ENCODE measurements around the gene L3MBTL4. TPM values are rescaled to one million over a fixed set of nuclear protein-coding genes. Genes with fewer than 3 reads are reported as not detected.
"Not testable (repeated sequence)": the region's sequence is repeated elsewhere in the genome, so short reads cannot be mapped to it uniquely, and the experiment has no call there.

L3MBTL4 gene
- total and polyA plus RNA-seq, 9 of the 15 experiments (the other 6 are each of a cell fraction or from before 2014, with no cell fraction given) = not detected

DNA sequence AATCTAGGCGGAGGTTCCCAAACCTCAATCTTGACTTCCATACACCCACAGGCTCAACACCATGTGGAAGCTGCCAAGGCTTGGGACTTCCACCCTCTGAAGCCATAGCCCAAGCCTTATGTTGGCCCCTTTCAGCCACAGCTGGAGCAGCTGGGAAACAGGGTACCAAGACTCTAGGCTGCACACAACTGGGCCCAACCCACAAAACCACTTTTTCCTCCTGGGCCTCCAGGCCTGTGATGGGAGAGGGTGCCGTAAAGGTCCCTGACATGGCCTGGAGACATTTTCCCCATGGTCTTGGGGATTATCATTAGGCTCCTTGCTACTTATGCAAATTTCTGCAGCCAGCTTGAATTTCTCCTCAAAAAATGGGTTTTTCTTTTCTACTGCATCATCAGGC, 279.7 kb downstream of the L3MBTL4 start:
- DNase-seq (ENCODE audit: extremely low read depth in 1 of 4, low spot score in 3 of 4); BruUV-seq (replicated peaks); H3K4me1 ChIP-seq (replicated peaks in 1 of 2; ENCODE audit: control insufficient read depth in 2 of 2, insufficient read depth in 2 of 2, low read length in 2 of 2); in situ Hi-C loops (cut with MboI); H3K9ac ChIP-seq (ENCODE audit: insufficient read depth in 1 of 2, low read depth in 2 of 2, low read length in 2 of 2); H3K79me2 ChIP-seq (ENCODE audit: control insufficient read depth, insufficient read depth, low read length); H3K27me3 ChIP-seq (ENCODE audit: control insufficient read depth in 2 of 2, insufficient read depth in 2 of 2, low read length in 2 of 2); H2AFZ ChIP-seq (ENCODE audit: low read depth, low read length); H3K27ac ChIP-seq (ENCODE audit: extremely low read depth, low read depth, low read length); H3K9me3 ChIP-seq (replicated peaks; ENCODE audit: control insufficient read depth, insufficient read depth, low read depth, low read length); H3K9me1 ChIP-seq (ENCODE audit: control insufficient read depth, insufficient read depth, low read length); H4K20me1 ChIP-seq (replicated peaks; ENCODE audit: control insufficient read depth, insufficient read depth, low read length); intact Hi-C loops (cut with micrococcal nuclease); H3K36me3 ChIP-seq (ENCODE audit: control insufficient read depth, insufficient read depth, low read length); CTCF ChIA-PET (ENCODE audit: low intra/inter-chr PET ratio); H3K4me2 ChIP-seq (ENCODE audit: insufficient read depth, low read length); ATAC-seq; H3K4me3 ChIP-seq; FAIRE-seq; POLR2A ChIA-PET: not testable (repeated sequence)
- 5% methylated on average over 2 of the region's 2 CpGs for WGBS (ENCODE audit: insufficient coverage, low coverage, missing lambda C conversion rate)

DNA sequence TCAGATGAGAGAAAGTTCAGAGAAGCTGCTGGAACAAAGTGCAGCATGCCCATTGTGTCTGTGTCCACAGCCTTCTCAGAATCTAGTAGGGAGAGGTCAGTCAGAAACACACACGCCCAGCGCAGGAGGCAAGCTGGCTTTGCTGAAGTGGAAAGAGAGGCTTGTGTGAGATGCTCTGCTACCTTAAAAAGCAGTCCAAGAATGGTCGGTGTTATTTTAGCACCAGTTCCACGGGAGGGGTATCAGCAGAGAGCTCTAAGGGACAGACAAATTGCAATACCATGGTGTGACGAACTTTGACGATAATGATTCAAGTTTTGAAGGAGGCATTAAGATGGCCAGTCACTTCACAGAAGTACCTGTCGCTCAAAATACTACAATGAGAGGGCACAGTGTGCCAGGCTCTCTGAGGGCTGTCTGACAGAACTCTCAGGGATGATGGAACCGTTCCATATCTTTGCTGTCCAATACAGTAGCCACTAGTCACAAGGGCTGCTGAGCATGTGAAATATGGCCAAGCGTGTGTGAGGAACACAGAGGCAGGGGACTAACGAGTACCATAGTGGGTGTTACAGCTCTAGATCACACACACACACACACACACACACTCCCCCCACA, 281.9 kb downstream of the L3MBTL4 start:
- TF ChIP-seq RBM22 (IDR thresholded peaks at IDR 0.05; ENCODE audit: low read depth, low read length, poor library complexity, severe bottlenecking) (no peak), NFIX (CRISPR knock-in tag; IDR thresholded peaks at IDR 0.05; ENCODE audit: low read depth) (no peak), NCOA1 (IDR thresholded peaks at IDR 0.05; ENCODE audit: low read depth) (no peak), MECOM (CRISPR knock-in tag; IDR thresholded peaks at IDR 0.05) (no peak), EP300 (IDR thresholded peaks at IDR 0.05; ENCODE audit: low read length) (no peak), SETDB1 (IDR thresholded peaks at IDR 0.05; ENCODE audit: low read length) (no peak), SPI1 (IDR thresholded peaks at IDR 0.05; ENCODE audit: borderline replicate concordance, low read depth, low read length) (no peak)
- TF ChIP-seq, protein P1, sequence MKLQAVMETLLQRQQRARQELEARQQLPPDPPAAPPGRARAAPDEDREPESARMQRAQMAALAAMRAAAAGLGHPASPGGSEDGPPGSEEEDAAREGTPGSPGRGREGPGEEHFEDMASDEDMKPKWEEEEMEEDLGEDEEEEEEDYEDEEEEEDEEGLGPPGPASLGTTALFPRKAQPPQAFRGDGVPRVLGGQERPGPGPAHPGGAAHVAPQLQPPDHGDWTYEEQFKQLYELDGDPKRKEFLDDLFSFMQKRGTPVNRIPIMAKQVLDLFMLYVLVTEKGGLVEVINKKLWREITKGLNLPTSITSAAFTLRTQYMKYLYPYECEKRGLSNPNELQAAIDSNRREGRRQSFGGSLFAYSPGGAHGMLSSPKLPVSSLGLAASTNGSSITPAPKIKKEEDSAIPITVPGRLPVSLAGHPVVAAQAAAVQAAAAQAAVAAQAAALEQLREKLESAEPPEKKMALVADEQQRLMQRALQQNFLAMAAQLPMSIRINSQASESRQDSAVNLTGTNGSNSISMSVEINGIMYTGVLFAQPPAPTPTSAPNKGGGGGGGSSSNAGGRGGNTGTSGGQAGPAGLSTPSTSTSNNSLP (IDR thresholded peaks at IDR 0.05; ENCODE audit: borderline replicate concordance, low read depth, low read length) = no peak
- TF ChIP-seq, protein P2, sequence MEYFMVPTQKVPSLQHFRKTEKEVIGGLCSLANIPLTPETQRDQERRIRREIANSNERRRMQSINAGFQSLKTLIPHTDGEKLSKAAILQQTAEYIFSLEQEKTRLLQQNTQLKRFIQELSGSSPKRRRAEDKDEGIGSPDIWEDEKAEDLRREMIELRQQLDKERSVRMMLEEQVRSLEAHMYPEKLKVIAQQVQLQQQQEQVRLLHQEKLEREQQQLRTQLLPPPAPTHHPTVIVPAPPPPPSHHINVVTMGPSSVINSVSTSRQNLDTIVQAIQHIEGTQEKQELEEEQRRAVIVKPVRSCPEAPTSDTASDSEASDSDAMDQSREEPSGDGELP (CRISPR knock-in tag; IDR thresholded peaks at IDR 0.05; ENCODE audit: borderline replicate concordance) = no peak
- TF ChIP-seq, protein P3, sequence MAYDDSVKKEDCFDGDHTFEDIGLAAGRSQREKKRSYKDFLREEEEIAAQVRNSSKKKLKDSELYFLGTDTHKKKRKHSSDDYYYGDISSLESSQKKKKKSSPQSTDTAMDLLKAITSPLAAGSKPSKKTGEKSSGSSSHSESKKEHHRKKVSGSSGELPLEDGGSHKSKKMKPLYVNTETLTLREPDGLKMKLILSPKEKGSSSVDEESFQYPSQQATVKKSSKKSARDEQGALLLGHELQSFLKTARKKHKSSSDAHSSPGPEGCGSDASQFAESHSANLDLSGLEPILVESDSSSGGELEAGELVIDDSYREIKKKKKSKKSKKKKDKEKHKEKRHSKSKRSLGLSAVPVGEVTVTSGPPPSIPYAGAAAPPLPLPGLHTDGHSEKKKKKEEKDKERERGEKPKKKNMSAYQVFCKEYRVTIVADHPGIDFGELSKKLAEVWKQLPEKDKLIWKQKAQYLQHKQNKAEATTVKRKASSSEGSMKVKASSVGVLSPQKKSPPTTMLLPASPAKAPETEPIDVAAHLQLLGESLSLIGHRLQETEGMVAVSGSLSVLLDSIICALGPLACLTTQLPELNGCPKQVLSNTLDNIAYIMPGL (CRISPR knock-in tag; IDR thresholded peaks at IDR 0.05) = no peak
- FAIRE-seq = no peak

More for the DNA sequence above, 281.9 kb downstream of the L3MBTL4 start:
- POLR2A ChIA-PET = no interaction called here
- in situ Hi-C loops (cut with MboI) = no loop called here
- CTCF ChIA-PET (ENCODE audit: low intra/inter-chr PET ratio) = no interaction called here
- Histone ChIP-seq H4K20me1 (replicated peaks; ENCODE audit: control insufficient read depth, insufficient read depth, low read length) (no peaks in the 10 kb centered on the region), H3K9me3 (replicated peaks; ENCODE audit: control insufficient read depth, insufficient read depth, low read depth, low read length) (0 out of 2 replicates have a peak, but pooled peaks cover 3% of the 10 kb centered on the region), H3K9me1 (ENCODE audit: control insufficient read depth, insufficient read depth, low read length) (no peaks in the 10 kb centered on the region), H3K9ac (ENCODE audit: insufficient read depth in 1 of 2, low read depth in 2 of 2, low read length in 2 of 2) (no peak overlapping the region), H3K4me3 (no peak overlapping the region), H3K4me2 (ENCODE audit: insufficient read depth, low read length) (no peak overlapping the region), H3K79me2 (ENCODE audit: control insufficient read depth, insufficient read depth, low read length) (no peaks in the 10 kb centered on the region), H2AFZ (ENCODE audit: low read depth, low read length) (no peak overlapping the region), H3K4me1 (replicated peaks in 1 of 2; ENCODE audit: control insufficient read depth in 2 of 2, insufficient read depth in 2 of 2, low read length in 2 of 2) (no peaks in the 10 kb centered on the region), H3K27me3 (ENCODE audit: control insufficient read depth in 2 of 2, insufficient read depth in 2 of 2, low read length in 2 of 2) (no peaks in the 10 kb centered on the region), H3K36me3 (ENCODE audit: control insufficient read depth, insufficient read depth, low read length) (no peaks in the 10 kb centered on the region), H3K27ac (ENCODE audit: extremely low read depth, low read depth, low read length) (no peak overlapping the region)
- BruUV-seq (replicated peaks) = no TSS peak
- ATAC-seq (no peak), DNase-seq (ENCODE audit: extremely low read depth in 1 of 4, low spot score in 3 of 4) (no peak)
- 1% methylated on average over 10 of the region's 10 CpGs for WGBS (ENCODE audit: insufficient coverage, low coverage, missing lambda C conversion rate)
- intact Hi-C loops (cut with micrococcal nuclease) = no loop called here

Measured in K562 (cell line).